Measurements from ENCODE around the gene PALLD.

DNA sequence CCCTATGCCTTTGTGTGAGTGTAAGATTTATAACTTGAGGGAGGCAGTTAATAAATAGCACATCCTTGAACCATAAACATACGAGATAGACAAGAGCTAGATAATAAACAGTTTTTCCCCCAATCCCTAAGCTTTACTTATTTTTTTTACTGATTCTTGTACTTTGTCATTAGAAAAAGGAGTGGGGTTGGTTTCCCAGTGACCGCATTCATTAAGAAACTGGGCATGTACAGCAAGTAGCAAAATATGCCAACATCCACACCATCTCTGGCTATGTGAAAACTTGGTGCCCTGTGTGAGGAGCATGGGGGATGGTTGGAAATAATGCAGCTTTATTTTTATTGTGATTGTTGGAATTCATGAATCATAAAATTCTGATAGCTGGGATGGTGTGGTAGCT is 337.0 kb downstream of the PALLD start:
- TF ChIP-seq, protein P1, sequence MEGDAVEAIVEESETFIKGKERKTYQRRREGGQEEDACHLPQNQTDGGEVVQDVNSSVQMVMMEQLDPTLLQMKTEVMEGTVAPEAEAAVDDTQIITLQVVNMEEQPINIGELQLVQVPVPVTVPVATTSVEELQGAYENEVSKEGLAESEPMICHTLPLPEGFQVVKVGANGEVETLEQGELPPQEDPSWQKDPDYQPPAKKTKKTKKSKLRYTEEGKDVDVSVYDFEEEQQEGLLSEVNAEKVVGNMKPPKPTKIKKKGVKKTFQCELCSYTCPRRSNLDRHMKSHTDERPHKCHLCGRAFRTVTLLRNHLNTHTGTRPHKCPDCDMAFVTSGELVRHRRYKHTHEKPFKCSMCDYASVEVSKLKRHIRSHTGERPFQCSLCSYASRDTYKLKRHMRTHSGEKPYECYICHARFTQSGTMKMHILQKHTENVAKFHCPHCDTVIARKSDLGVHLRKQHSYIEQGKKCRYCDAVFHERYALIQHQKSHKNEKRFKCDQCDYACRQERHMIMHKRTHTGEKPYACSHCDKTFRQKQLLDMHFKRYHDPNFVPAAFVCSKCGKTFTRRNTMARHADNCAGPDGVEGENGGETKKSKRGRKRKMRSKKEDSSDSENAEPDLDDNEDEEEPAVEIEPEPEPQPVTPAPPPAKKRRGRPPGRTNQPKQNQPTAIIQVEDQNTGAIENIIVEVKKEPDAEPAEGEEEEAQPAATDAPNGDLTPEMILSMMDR (conservative IDR thresholded peaks at IDR 0.05; ENCODE audit: low read depth, low read length): no peak
- no peak for TF ChIP-seq EZH2 (IDR thresholded peaks at IDR 0.05; ENCODE audit: low read length, unreplicated experiment)
